Sigmoid colon (tissue), 7 donors: ENCODE measurements around the gene CCL25. TPM values are rescaled to one million over a fixed set of nuclear protein-coding genes. Genes with fewer than 3 reads are reported as not detected.

Experiments
- DNase-seq: peaks from one replicate; pipeline ENCODE4 v3.0.0-alpha.2; 2019
- H3K27ac ChIP-seq, 4 donors: fragments of 200-600 bp; sonication (generic); one replicate each; pipeline ENCODE4 v1.5.1; 2016 to 2019; ENCODE audit warnings: mild to moderate bottlenecking in 1 of 4
- H3K27me3 ChIP-seq, 3 donors: fragments of 200-600 bp; sonication (generic); one replicate each; pipeline ENCODE4 v1.5.1; 2019; ENCODE audit warnings: mild to moderate bottlenecking in 1 of 3
- H3K36me3 ChIP-seq, 4 donors: fragments of 200-600 bp; sonication (generic); one replicate each; pipeline ENCODE4 v1.5.1; 2016 to 2019
- H3K4me1 ChIP-seq, 4 donors: fragments of 200-600 bp; sonication (generic); one replicate each; pipeline ENCODE4 v1.5.1; 2017 to 2019
- H3K4me3 ChIP-seq, 4 donors: fragments of 200-600 bp; sonication (generic); one replicate each; pipeline ENCODE4 v1.5.1; 2017 to 2019; ENCODE audit warnings: mild to moderate bottlenecking in 2 of 4, moderate library complexity in 1 of 4
- H3K9me3 ChIP-seq, 4 donors: fragments of 200-600 bp in 3 of 4; sonication (generic) in 3 of 4; one replicate each; pipeline versions ENCODE4 v1.5.1 to v1.6.1; 2013 to 2019
- EP300 ChIP-seq, 4 donors: sonication (generic); formaldehyde crosslinking; IDR thresholded peaks; one replicate each; pipeline ENCODE4 v1.6.1; 2017; ENCODE audit warnings: antibody characterized with exemption in 4 of 4
- POLR2A ChIP-seq, 2 donors: fragments of 450-650 bp; IDR thresholded peaks; one replicate each; pipeline ENCODE4 v1.6.1; 2016; ENCODE audit warnings: antibody characterized with exemption in 2 of 2, mild to moderate bottlenecking in 2 of 2, moderate library complexity in 2 of 2
- POLR2AphosphoS5 ChIP-seq, 4 donors: sonication (generic); formaldehyde crosslinking; IDR thresholded peaks; one replicate each; pipeline ENCODE4 v1.6.1; 2017; ENCODE audit warnings: antibody characterized with exemption in 4 of 4
- WGBS, 2 donors: extraction: QIAGEN DNeasy Blood & Tissue Kit; methylation state at CpG; one replicate each; pipeline ENCODE4 v1.1.7; 2013; 5-methylcytosine and 5-hydroxymethylcytosine counted together
- intact Hi-C: fragments of 100-400 bp; cut with DNase I; formaldehyde crosslinking; loops from one replicate; pipeline ENCODE4 v1.15.1; 2023
- polyA plus RNA-seq, 3 donors: library from polyadenylated mRNA; stranded (reverse); fragments of 200-250 nt; gene quantifications; one replicate each; pipeline ENCODE4 v1.2.3, GENCODE V29; 2013
- total RNA-seq, 4 donors: library from RNA; depleted of rRNA; stranded (reverse); fragments of >200 nt; gene quantifications; one replicate each; pipeline ENCODE4 v1.1.0, GENCODE V29; 2016
- TF ChIP-seq, protein P1 (sequence below), 4 experiments: fragments of 450-650 bp in 3 of 4; fragments of 200-600 bp in 1 of 4; IDR thresholded peaks; one replicate each; pipeline ENCODE4 v1.5.1; 2016 to 2019; ENCODE audit warnings: antibody characterized with exemption in 4 of 4, mild to moderate bottlenecking in 3 of 4, moderate library complexity in 2 of 4
- donor health status: healthy with polysubstance abuse.
- donor health status: Bipolar disorder and iron deficiency.
- donor health status: healthy.

CCL25 gene
- total RNA-seq (not detected), polyA plus RNA-seq (under 1 TPM in 1 of 3 donors, not detected in 2; 0.17 TPM)

- DNase-seq, result no peak
- H3K4me1 ChIP-seq, result peaks cover 0 to 12% (median 7%) of the 10 kb centered on the region in 4 donors
- H3K27ac ChIP-seq, result no peak within 1 kb of the TSS
- H3K4me3 ChIP-seq, result no peak within 1 kb of the TSS
- H3K27me3 ChIP-seq, result peaks cover 0 to 14% (median 0%) of the 10 kb centered on the region in 3 donors
- intact Hi-C loops, result no loop called here
- TF ChIP-seq, protein P1, sequence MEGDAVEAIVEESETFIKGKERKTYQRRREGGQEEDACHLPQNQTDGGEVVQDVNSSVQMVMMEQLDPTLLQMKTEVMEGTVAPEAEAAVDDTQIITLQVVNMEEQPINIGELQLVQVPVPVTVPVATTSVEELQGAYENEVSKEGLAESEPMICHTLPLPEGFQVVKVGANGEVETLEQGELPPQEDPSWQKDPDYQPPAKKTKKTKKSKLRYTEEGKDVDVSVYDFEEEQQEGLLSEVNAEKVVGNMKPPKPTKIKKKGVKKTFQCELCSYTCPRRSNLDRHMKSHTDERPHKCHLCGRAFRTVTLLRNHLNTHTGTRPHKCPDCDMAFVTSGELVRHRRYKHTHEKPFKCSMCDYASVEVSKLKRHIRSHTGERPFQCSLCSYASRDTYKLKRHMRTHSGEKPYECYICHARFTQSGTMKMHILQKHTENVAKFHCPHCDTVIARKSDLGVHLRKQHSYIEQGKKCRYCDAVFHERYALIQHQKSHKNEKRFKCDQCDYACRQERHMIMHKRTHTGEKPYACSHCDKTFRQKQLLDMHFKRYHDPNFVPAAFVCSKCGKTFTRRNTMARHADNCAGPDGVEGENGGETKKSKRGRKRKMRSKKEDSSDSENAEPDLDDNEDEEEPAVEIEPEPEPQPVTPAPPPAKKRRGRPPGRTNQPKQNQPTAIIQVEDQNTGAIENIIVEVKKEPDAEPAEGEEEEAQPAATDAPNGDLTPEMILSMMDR (IDR thresholded peaks at IDR 0.05), result no peak
- TF ChIP-seq POLR2A (IDR thresholded peaks at IDR 0.05) (no peak), POLR2AphosphoS5 (IDR thresholded peaks at IDR 0.05) (no peak), EP300 (IDR thresholded peaks at IDR 0.05) (no peak)
- 59 to 70% methylated on average over 7 of the region's 7 CpGs for WGBS, 2 donors
- no peaks in the 10 kb centered on the region for H3K36me3 ChIP-seq
- no peaks in the 10 kb centered on the region for H3K9me3 ChIP-seq
Observed at GRCh38 chr19:8052464-8052859, at the start of gene CCL25. Gene CCL25, plus strand, starts transcription at chr19:8052760. Its CDS starts 290 bp downstream, at chr19:8053050.

GRCh38 chr19:8004001-8004400 is 48.6 kb upstream of the CCL25 start:
- WGBS, 2 donors, result 63 to 65% methylated on average over 6 of the region's 6 CpGs
- intact Hi-C loops, result loop anchor here (5.0 to 10.0 kb wide), 2 partner anchors 149 to 248 kb away; no protein-coding TSS in a partner anchor
- Histone ChIP-seq H3K4me3 (peak overlapping the region in 3 of 4 donors; percentile 63 to 85 (median 68)), H3K4me1 (peaks cover 0 to 66% (median 54%) of the 10 kb centered on the region in 4 donors), H3K27ac (peak overlapping the region in 1 of 4 donors; percentile 83), H3K9me3 (no peaks in the 10 kb centered on the region), H3K27me3 (no peaks in the 10 kb centered on the region), H3K36me3 (peaks cover 0 to 5% (median 0%) of the 10 kb centered on the region in 4 donors)
- DNase-seq, result no peak
- TF ChIP-seq, protein P1 (IDR thresholded peaks at IDR 0.05), result no peak
- TF ChIP-seq EP300 (IDR thresholded peaks at IDR 0.05) (no peak), POLR2A (IDR thresholded peaks at IDR 0.05) (no peak), POLR2AphosphoS5 (IDR thresholded peaks at IDR 0.05) (no peak)

- peaks cover 0 to 3% (median 0%) of the 10 kb centered on the region in 4 donors for H3K36me3 ChIP-seq
- H3K27ac ChIP-seq, result peak overlapping the region; percentile 69 to 92 (median 84)
- WGBS, 2 donors, result 1% methylated on average over 74 of the region's 74 CpGs
- H3K9me3 ChIP-seq, result no peaks in the 10 kb centered on the region
- peak overlapping the region; percentile 63 to 85 (median 67) for H3K4me3 ChIP-seq
- no peaks in the 10 kb centered on the region for H3K27me3 ChIP-seq
- peaks cover 0 to 57% (median 51%) of the 10 kb centered on the region in 4 donors for H3K4me1 ChIP-seq
- intact Hi-C loops, result loop anchor here (5.0 to 10.0 kb wide), 2 partner anchors 150 to 247 kb away; no protein-coding TSS in a partner anchor
- TF ChIP-seq EP300 (IDR thresholded peaks at IDR 0.05) (no peak), POLR2AphosphoS5 (IDR thresholded peaks at IDR 0.05) (no peak)
- no peak for DNase-seq
Observed at GRCh38 chr19:8004723-8005513, 47.6 kb upstream of the CCL25 start.

- no peaks in the 10 kb centered on the region for H3K9me3 ChIP-seq
- H3K27ac ChIP-seq, result peak within 1 kb of the TSS; percentile 83 to 92 (median 86)
- 0% methylated on average over 98 of the region's 98 CpGs for WGBS, 2 donors
- H3K27me3 ChIP-seq, result no peaks in the 10 kb centered on the region
- DNase-seq, result peak; percentile 93
- H3K36me3 ChIP-seq, result peaks cover 0 to 3% (median 0%) of the 10 kb centered on the region in 4 donors
- TF ChIP-seq POLR2AphosphoS5 (IDR thresholded peaks at IDR 0.05), result peak in 2 of 4 donors; percentile 50 to 55
- TF ChIP-seq, protein P1 (IDR thresholded peaks at IDR 0.05), result no peak
- no peak for TF ChIP-seq POLR2A (IDR thresholded peaks at IDR 0.05)
- H3K4me3 ChIP-seq, result peak within 1 kb of the TSS; percentile 63 to 85 (median 71)
- intact Hi-C loops, result loop anchor here (10.0 kb wide), 1 partner anchor 151 kb away; no protein-coding TSS in a partner anchor
- peaks cover 0 to 50% (median 44%) of the 10 kb centered on the region in 4 donors for H3K4me1 ChIP-seq
Observed at GRCh38 chr19:8005534-8006256, 46.9 kb upstream of the CCL25 start, which contains the start of gene ELAVL1. Gene ELAVL1, minus strand, starts transcription at chr19:8005641. Its CDS starts 13,826 bp downstream, at chr19:7991815.
